Measurements from ENCODE around the gene DEAF1. TPM values are rescaled to one million over a fixed set of nuclear protein-coding genes. Genes with fewer than 3 reads are reported as not detected.
"Not testable (repeated sequence)": the region's sequence is repeated elsewhere in the genome, so short reads cannot be mapped to it uniquely, and the experiment has no call there.

Gene DEAF1
- total RNA-seq, 1 experiment from 2014 or later, result 30.3 TPM

- no peak for DNase-seq (ENCODE audit: extremely low read depth, low read depth)
Measured at GRCh38 chr11:653837-654236, 41.2 kb downstream of the DEAF1 start.

GRCh38 chr11:653136-653535 is 41.9 kb downstream of the DEAF1 start:
- DNase-seq (ENCODE audit: extremely low read depth, low read depth), result not testable (repeated sequence)

- DNase-seq (ENCODE audit: extremely low read depth, low read depth), result no peak
Measured at GRCh38 chr11:650482-650881, 44.5 kb downstream of the DEAF1 start.

- DNase-seq (ENCODE audit: extremely low read depth, low read depth), result not testable (repeated sequence)
Measured at GRCh38 chr11:647672-648158, 47.3 kb downstream of the DEAF1 start.

GRCh38 chr11:646214-646613 is 48.8 kb downstream of the DEAF1 start:
- no peak for DNase-seq (ENCODE audit: extremely low read depth, low read depth)

GRCh38 chr11:645536-645935 is 49.5 kb downstream of the DEAF1 start:
- no peak for DNase-seq (ENCODE audit: extremely low read depth, low read depth)

- no peak for DNase-seq (ENCODE audit: extremely low read depth, low read depth)
Measured at GRCh38 chr11:643849-644738, 50.9 kb downstream of the DEAF1 start.

- DNase-seq (ENCODE audit: extremely low read depth, low read depth), result no peak
Measured at GRCh38 chr11:643366-643765, 51.7 kb downstream of the DEAF1 start.

- DNase-seq (ENCODE audit: extremely low read depth, low read depth), result no peak
Measured at GRCh38 chr11:641806-642370, 53.1 kb downstream of the DEAF1 start.

- no peak for DNase-seq (ENCODE audit: extremely low read depth, low read depth)
Measured at GRCh38 chr11:640021-640706, 54.9 kb downstream of the DEAF1 start.

GRCh38 chr11:639332-639955 is 55.6 kb downstream of the DEAF1 start:
- DNase-seq (ENCODE audit: extremely low read depth, low read depth), result no peak

- DNase-seq (ENCODE audit: extremely low read depth, low read depth), result no peak
Measured at GRCh38 chr11:638631-639331, 56.2 kb downstream of the DEAF1 start.

- no peak for DNase-seq (ENCODE audit: extremely low read depth, low read depth)
Measured at GRCh38 chr11:637593-638521, 57.2 kb downstream of the DEAF1 start.

- DNase-seq (ENCODE audit: extremely low read depth, low read depth), result no peak
Measured at GRCh38 chr11:637333-637592, 57.8 kb downstream of the DEAF1 start.

GRCh38 chr11:636511-637332 is 58.3 kb downstream of the DEAF1 start, which contains the start of gene DRD4:
Gene DRD4, plus strand, starts transcription at chr11:637269. Its CDS starts 36 bp downstream, at chr11:637305.
- no peak for DNase-seq (ENCODE audit: extremely low read depth, low read depth)

GRCh38 chr11:635945-636510 is 59.0 kb downstream of the DEAF1 start:
- no peak for DNase-seq (ENCODE audit: extremely low read depth, low read depth)

GRCh38 chr11:630871-631270 is 64.2 kb downstream of the DEAF1 start:
- no peak for DNase-seq (ENCODE audit: extremely low read depth, low read depth)

GRCh38 chr11:629237-629583 is 65.8 kb downstream of the DEAF1 start:
- no peak for DNase-seq (ENCODE audit: extremely low read depth, low read depth)
